ENCODE results near the gene FOXP1. TPM values are rescaled to one million over a fixed set of nuclear protein-coding genes. Genes with fewer than 3 reads are reported as not detected.

FOXP1 gene
- total and polyA plus RNA-seq, 9 of the 15 experiments (the other 6 are each of a cell fraction or from before 2014, with no cell fraction given): 7.7 to 34.5 (median 13.7) TPM

GRCh38 chr3:71187715-71188114 is 395.8 kb downstream of the FOXP1 start:
- WGBS (ENCODE audit: insufficient coverage, low coverage, missing lambda C conversion rate): 93% methylated on average over 1 of the region's 1 CpG
- FAIRE-seq (no peak), ATAC-seq (no peak), DNase-seq (ENCODE audit: extremely low read depth in 1 of 4, low spot score in 3 of 4) (no peak)
- ChIA-PET POLR2A (no interaction called here), CTCF (ENCODE audit: low intra/inter-chr PET ratio) (no interaction called here)
- intact Hi-C loops (cut with micrococcal nuclease): no loop called here
- Histone ChIP-seq H3K4me2 (ENCODE audit: insufficient read depth, low read length) (no peak overlapping the region), H3K9ac (ENCODE audit: insufficient read depth in 1 of 2, low read depth in 2 of 2, low read length in 2 of 2) (no peak overlapping the region), H2AFZ (ENCODE audit: low read depth, low read length) (no peak overlapping the region), H3K36me3 (ENCODE audit: control insufficient read depth, insufficient read depth, low read length) (no peaks in the 10 kb centered on the region), H3K4me3 (no peak overlapping the region), H3K27me3 (ENCODE audit: control insufficient read depth in 2 of 2, insufficient read depth in 2 of 2, low read length in 2 of 2) (no peaks in the 10 kb centered on the region), H3K9me3 (replicated peaks; ENCODE audit: control insufficient read depth, insufficient read depth, low read depth, low read length) (no peaks in the 10 kb centered on the region), H3K27ac (ENCODE audit: extremely low read depth, low read depth, low read length) (no peak overlapping the region), H3K4me1 (replicated peaks in 1 of 2; ENCODE audit: control insufficient read depth in 2 of 2, insufficient read depth in 2 of 2, low read length in 2 of 2) (peaks cover 0 to 25% of the 10 kb centered on the region in 2 experiments; a peak in 3 of 5 replicates), H3K79me2 (ENCODE audit: control insufficient read depth, insufficient read depth, low read length) (no peaks in the 10 kb centered on the region), H4K20me1 (replicated peaks; ENCODE audit: control insufficient read depth, insufficient read depth, low read length) (no peaks in the 10 kb centered on the region), H3K9me1 (ENCODE audit: control insufficient read depth, insufficient read depth, low read length) (no peaks in the 10 kb centered on the region)
- in situ Hi-C loops (cut with MboI): no loop called here
- no TSS peak for BruUV-seq (replicated peaks)
- TF ChIP-seq, protein P1, sequence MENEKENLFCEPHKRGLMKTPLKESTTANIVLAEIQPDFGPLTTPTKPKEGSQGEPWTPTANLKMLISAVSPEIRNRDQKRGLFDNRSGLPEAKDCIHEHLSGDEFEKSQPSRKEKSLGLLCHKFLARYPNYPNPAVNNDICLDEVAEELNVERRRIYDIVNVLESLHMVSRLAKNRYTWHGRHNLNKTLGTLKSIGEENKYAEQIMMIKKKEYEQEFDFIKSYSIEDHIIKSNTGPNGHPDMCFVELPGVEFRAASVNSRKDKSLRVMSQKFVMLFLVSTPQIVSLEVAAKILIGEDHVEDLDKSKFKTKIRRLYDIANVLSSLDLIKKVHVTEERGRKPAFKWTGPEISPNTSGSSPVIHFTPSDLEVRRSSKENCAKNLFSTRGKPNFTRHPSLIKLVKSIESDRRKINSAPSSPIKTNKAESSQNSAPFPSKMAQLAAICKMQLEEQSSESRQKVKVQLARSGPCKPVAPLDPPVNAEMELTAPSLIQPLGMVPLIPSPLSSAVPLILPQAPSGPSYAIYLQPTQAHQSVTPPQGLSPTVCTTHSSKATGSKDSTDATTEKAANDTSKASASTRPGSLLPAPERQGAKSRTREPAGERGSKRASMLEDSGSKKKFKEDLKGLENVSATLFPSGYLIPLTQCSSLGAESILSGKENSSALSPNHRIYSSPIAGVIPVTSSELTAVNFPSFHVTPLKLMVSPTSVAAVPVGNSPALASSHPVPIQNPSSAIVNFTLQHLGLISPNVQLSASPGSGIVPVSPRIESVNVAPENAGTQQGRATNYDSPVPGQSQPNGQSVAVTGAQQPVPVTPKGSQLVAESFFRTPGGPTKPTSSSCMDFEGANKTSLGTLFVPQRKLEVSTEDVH (IDR thresholded peaks at IDR 0.05; ENCODE audit: low read depth, partially characterized antibody): no peak

DNA sequence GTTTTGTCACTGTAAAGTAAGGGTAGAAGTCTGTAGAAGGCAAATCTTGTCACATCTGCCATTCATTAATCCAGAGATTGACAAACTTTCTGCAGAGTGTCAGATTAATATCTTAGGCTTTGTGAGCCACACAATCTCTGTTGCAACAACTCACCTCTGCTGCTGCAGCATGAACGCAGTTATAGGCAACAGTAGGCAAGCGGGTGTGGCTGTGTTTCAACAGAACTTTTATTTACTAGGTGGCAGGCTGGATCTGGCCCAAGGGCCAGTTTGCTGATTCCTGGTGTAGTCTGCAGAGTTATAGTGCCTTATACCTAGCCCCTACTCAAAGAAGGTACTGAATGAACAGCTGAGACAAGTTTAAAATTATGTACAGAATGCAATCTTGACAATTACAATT is 396.7 kb downstream of the FOXP1 start:
- intact Hi-C loops (cut with micrococcal nuclease): no loop called here
- WGBS (ENCODE audit: insufficient coverage, low coverage, missing lambda C conversion rate): 91% methylated on average over 2 of the region's 2 CpGs
- TF ChIP-seq XRCC5 (IDR thresholded peaks at IDR 0.05; ENCODE audit: low read depth, low read length): no peak
- TF ChIP-seq TGIF2 (CRISPR knock-in tag; IDR thresholded peaks at IDR 0.05): no peak

More for the DNA sequence above, 396.7 kb downstream of the FOXP1 start:
- Histone ChIP-seq H3K27ac (ENCODE audit: extremely low read depth, low read depth, low read length) (no peak overlapping the region), H3K4me1 (replicated peaks in 1 of 2; ENCODE audit: control insufficient read depth in 2 of 2, insufficient read depth in 2 of 2, low read length in 2 of 2) (peaks cover 0 to 25% of the 10 kb centered on the region in 2 experiments; a peak in 3 of 5 replicates), H2AFZ (ENCODE audit: low read depth, low read length) (no peak overlapping the region), H3K9ac (ENCODE audit: insufficient read depth in 1 of 2, low read depth in 2 of 2, low read length in 2 of 2) (no peak overlapping the region), H3K4me3 (no peak overlapping the region), H4K20me1 (replicated peaks; ENCODE audit: control insufficient read depth, insufficient read depth, low read length) (no peaks in the 10 kb centered on the region), H3K4me2 (ENCODE audit: insufficient read depth, low read length) (no peak overlapping the region), H3K27me3 (ENCODE audit: control insufficient read depth in 2 of 2, insufficient read depth in 2 of 2, low read length in 2 of 2) (no peaks in the 10 kb centered on the region), H3K9me3 (replicated peaks; ENCODE audit: control insufficient read depth, insufficient read depth, low read depth, low read length) (no peaks in the 10 kb centered on the region), H3K9me1 (ENCODE audit: control insufficient read depth, insufficient read depth, low read length) (no peaks in the 10 kb centered on the region), H3K79me2 (ENCODE audit: control insufficient read depth, insufficient read depth, low read length) (no peaks in the 10 kb centered on the region), H3K36me3 (ENCODE audit: control insufficient read depth, insufficient read depth, low read length) (no peaks in the 10 kb centered on the region)
- DNase-seq (ENCODE audit: extremely low read depth in 1 of 4, low spot score in 3 of 4) (no peak), ATAC-seq (no peak), FAIRE-seq (peak; percentile 11)
- in situ Hi-C loops (cut with MboI): no loop called here
- CTCF ChIA-PET (ENCODE audit: low intra/inter-chr PET ratio): no interaction called here
- POLR2A ChIA-PET: no interaction called here
- no TSS peak for BruUV-seq (replicated peaks)
